ENCODE measurements around the gene ERBB3.
"Not testable (repeated sequence)": the region's sequence is repeated elsewhere in the genome, so short reads cannot be mapped to it uniquely, and the experiment has no call there.

The ERBB3 gene

DNA sequence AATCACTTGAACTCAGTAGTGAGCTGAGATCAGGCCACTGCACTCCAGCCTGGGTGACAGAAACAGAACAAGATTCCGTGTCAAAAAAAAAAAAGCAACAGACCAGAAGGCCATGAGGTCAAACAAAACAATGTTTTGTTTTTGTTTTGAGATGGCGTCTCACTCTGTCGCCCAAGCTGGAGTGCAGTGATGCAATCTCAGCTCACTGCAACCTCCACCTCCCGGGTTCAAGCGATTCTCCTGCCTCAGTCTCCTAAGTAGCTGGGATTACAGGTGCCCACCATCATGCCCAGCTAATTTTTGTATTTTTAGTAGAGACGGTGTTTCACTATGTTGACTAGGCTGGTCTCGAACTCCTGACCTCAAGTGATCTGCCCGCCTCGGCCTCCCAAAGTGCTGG lies 2.0 kb upstream of the ERBB3 start:
- intact Hi-C loops (cut with DNase I); DNase-seq: not testable (repeated sequence)

DNA sequence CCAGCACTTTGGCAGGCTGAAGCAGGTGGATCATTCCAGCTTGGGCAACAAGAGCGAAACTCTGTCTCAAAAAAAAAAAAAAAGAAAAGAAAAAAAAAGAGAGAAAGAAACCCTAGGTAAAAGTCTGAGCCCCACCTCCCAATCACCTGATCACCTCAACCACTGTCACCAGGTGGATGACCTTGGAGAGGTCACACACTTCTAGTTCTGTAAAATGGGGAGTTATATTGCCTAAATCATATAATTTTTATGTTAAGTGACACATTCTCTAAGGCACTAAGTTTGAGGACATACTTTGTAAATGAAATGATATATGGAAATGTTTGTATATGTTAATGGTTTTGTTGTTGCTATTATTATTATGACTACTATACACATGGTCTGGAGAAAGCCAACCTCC lies 1.5 kb upstream of the ERBB3 start:
- DNase-seq: no peak

DNA sequence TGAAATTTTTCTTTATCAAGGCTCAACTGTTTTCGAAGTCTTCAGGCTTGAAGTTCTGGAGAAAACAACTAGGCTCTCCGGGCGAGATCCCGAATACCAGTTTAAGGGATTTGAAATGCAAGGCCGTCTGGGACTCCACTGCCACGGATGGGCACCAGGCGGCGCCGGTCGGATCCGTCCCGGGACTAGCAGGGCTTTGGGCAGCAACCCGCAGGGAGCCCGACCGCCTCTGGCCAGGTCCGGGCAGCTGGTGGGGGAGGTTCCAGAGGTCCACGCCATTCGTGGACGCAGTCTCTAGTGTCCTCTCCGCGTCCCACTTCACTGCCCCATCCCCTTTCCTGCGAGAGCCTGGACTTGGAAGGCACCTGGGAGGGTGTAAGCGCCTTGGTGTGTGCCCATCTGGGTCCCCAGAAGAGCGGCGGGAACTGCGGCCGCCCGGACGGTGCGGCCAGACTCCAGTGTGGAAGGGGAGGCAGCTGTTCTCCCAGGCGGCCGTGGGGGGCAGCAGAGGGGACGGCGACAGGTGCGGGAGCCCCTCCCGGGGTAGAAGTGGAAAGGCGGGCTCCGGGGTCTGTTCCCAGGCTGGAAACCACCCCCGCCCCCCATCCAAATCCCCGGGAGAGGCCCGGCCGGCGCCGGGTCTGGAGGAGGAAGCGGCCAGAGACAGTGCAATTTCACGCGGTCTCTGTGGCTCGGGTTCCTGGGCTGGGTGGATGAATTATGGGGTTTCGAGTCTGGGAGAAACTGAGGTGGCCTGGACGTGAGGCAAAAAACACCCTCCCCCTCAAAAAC lies 838 bp upstream of the ERBB3 start:
- intact Hi-C loops (cut with DNase I): no loop called here
- peak; percentile 71 to 97 (median 90) for DNase-seq

More for the DNA sequence above, 1.5 kb upstream of the ERBB3 start:
- intact Hi-C loops (cut with DNase I): no loop called here

DNA sequence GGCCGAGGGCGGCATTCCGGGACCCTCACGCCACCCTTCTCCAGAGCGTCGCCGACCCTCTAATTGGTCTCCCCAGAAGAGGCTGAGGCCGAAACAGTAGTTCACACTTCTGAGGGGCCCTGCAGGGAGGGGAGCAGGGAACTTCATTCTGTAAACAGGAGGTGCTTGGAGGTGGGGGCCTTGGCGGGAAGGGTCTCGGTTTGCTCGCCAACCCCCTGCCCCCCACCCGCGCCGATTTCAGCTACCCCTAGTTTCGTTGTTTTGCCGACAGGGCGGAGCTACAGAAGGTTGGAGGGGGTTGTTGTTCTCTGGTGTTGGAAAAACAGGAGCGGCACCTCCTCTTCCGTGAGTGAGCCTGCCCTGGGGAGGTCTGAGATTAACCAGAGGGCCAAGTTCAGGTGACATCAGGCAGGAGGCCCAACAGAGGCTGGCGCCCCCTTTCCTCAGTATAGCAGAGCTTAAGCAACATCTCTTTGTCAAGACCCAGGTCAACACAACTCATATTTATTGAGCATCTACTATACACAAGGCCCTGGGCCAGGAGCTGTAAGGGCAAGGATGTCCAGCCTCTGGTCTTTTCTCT lies 682 bp downstream of the ERBB3 start:
- DNase-seq: peak in 8 of 42 donors; percentile 5 to 45 (median 11)
- intact Hi-C loops (cut with DNase I): no loop called here

DNA sequence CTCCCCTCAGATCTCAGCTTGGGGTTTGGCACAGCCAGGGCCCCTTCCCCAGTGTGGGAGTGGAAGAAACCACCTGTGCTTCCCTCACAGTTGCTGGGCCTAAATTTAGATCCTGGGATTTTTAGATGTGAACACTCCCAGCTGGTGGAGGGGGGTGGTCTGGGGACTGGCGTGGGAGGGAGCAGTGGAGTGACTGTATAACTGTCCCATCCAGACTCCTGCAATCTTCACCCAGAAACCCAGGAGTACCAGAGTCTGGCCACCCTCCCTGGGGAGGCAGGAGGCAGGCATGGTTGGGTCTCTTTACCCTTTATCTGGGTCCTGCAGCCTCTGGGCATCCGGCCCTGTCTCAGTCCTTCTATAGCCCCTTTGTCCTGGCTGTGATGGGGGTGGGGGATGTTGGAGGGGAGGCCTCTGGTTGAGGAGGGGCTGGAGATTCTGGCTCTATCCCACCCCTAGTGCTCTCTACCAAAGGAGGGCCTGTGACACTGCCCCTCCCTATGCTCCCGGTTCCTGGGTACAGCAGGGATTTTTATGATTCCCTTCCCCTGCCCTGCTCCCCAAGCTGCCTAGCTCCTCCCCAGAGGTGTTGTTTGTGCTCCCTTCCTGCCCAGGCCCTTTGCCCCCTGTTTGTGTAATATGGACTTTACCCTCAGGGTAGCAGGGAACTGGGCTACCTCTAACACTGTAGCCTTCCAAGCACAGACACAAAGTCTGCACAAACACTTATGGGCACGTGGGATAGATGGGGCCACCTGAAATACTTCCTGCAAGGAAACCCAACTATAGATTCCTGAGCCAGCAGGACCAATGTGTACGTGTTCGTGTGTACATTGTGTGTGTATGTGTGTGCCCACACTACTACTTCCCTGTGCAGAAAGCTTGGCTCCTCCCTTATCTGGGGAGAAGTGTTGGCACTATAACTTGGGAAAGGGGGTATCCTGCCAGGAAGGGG lies 1.7 kb downstream of the ERBB3 start:
- peak; percentile 51 to 93 (median 76) for DNase-seq
- intact Hi-C loops (cut with DNase I): no loop called here

DNA sequence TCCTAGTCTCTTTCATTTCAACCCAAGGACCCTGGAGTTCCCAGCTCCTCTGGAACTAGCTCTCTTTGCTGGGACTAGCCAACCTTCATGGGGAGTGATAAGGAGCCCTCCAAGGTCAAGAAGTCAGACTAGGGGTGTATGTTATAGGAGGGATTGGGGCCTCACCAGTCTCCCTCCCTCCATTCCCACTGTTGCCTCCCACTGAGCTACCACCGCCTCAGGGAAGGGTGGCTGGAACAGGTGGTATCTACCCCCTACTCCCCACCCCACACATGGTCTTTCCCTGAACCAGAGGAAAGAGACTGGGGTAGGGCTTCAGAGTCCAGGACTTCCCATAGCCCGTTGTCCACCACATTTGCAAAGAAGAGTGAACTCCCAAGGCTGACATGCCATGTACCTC lies 2.4 kb downstream of the ERBB3 start:
- DNase-seq: peak in 3 of 42 donors; percentile 2 to 27 (median 10)
- intact Hi-C loops (cut with DNase I): no loop called here

DNA sequence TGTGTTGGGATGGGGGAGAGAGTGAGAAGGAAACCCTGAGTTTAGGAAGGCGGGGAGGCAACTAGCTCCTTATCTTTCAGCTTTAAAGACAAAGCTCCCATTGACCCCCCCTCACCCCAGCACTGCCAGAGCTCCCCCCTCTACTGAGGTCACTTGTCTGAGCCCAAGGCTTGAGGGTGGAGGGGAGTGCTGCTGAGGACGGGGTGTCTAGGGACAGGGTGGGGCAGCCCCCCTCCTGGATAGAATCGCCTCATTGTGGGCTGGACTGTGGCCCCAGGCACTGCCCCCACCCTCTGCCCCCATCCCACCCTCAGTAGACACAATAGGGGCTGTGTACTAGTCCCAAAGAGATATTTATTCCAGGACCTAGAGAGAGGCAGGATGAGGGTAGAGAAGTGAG lies 3.0 kb downstream of the ERBB3 start:
- intact Hi-C loops (cut with DNase I): no loop called here
- DNase-seq: peak; percentile 75 to 98 (median 92)

DNA sequence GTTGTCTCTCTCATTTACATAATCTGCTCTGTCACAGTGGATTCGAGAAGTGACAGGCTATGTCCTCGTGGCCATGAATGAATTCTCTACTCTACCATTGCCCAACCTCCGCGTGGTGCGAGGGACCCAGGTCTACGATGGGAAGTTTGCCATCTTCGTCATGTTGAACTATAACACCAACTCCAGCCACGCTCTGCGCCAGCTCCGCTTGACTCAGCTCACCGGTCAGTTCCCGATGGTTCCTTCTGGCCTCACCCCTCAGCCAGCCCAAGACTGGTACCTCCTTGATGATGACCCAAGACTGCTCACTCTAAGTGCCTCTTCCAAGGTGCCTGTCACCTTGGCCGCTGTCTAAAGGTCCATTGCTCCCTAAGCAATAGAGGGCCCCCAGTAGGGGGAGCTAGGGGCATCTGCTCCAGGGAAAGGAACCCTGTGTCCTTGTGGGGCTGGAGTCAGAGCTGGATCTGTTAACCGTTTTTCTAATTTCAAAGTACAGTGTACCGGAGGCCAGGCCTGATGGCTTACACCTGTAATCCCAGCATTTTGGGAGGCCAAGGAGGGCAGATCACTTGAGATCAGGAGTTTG lies 5.1 kb downstream of the ERBB3 start:
- DNase-seq: peak in 14 of 42 donors; percentile 8 to 63 (median 26)
- intact Hi-C loops (cut with DNase I): no loop called here

DNA sequence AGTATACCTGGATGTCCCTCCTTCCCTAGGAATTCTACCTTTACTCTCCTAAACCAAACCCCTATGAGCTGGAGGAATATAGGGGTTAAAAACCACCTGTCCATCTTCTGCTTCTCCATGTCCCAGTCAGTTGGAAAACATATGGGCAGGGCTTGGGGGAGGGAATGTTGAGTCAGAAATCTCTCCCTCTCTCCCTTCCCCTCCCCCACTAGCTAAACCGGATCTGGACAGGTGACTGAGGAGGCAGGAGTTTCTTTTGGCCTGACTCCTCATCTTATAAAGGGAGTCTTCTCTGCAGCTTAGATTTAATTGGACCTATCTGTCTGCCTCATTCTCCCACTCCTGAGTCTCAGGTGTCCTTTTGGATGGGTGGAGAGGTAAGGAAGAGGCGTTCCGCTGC lies 6.1 kb downstream of the ERBB3 start:
- no peak for DNase-seq
- intact Hi-C loops (cut with DNase I): no loop called here

DNA sequence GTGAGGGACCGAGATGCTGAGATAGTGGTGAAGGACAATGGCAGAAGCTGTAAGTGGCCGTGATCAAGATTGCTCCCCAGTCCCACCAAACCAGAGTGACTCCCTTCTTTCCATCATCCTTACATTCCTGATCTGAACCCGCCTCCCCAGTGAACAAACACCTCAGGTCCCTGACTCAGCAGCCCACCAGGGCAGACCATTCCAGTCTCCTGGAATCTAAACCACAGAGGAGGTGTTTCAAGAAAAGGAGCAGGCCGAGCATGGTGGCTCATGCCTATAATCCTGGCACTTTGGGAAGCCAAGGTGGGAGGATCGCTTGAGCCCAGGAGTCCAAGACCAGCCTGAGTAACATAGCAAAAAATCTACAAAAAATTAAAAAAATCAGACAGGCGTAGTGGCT lies 6.6 kb downstream of the ERBB3 start:
- intact Hi-C loops (cut with DNase I): no loop called here

DNA sequence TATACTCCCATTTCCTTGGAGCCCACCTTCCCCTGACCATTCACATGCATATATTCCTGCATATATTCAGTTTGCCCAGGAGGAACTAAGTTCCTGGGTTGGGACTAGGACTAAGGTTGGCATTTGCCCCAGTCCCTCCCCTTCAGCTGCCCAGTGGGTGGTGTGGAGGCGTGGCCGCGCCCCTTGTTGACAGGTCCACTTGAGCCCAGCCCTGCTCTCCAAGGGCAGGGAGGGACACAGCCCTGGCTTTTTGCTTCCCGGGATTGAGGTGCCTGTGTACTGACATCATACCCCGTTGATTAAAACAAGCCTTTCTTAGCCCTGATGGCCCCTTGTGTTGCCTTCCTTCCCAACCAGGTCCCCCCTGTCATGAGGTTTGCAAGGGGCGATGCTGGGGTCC lies 7.3 kb downstream of the ERBB3 start:
- intact Hi-C loops (cut with DNase I): no loop called here
- peak in 23 of 42 donors; percentile 18 to 81 (median 45) for DNase-seq

More for the DNA sequence above, 6.6 kb downstream of the ERBB3 start:
- no peak for DNase-seq

DNA sequence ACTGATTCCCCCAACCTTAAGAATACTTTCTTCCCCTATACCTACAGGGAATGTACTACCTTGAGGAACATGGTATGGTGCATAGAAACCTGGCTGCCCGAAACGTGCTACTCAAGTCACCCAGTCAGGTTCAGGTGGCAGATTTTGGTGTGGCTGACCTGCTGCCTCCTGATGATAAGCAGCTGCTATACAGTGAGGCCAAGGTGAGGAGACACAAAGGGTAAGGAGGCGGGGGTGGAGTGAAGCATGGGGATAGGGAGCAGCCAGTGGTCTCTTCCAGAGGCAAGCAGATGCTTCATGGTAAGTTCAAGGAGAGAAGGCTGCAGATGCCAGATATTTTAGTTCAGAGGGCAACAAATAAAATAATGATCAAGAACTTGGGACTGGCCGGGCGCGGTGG lies 17.8 kb downstream of the ERBB3 start:
- no peak for DNase-seq
- intact Hi-C loops (cut with DNase I): no loop called here

DNA sequence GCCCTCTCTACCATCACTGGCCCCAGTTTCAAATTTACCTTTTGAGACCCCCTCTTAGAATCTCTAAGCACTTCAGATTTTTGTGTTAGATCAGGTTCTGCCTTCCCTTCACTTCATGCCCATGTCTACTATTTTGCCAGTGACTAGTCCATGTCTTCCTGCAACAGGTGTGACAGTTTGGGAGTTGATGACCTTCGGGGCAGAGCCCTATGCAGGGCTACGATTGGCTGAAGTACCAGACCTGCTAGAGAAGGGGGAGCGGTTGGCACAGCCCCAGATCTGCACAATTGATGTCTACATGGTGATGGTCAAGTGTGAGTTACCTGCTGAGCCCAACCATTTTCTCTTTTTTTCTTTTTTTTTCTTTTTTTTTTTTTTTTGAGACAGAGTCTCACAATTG lies 18.6 kb downstream of the ERBB3 start:
- DNase-seq: no peak
- intact Hi-C loops (cut with DNase I): no loop called here

DNA sequence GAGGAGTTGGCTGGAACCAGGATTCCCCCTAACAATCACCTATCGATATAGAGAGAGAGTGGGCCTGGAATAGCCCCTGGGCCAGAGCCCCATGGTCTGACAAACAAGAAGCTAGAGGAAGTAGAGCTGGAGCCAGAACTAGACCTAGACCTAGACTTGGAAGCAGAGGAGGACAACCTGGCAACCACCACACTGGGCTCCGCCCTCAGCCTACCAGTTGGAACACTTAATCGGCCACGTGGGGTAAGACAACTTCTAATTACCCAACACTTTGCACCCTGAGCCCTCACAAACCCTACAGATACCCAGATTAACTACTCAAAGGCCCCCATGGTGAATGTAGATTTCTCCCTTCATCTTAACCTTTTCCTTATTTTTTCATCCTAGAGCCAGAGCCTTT lies 19.8 kb downstream of the ERBB3 start:
- DNase-seq: no peak
- intact Hi-C loops (cut with DNase I): loop anchor here (10.0 kb wide), 2 partner anchors 55 to 105 kb away; partner anchors contain the start of genes RPS26 and SUOX

DNA sequence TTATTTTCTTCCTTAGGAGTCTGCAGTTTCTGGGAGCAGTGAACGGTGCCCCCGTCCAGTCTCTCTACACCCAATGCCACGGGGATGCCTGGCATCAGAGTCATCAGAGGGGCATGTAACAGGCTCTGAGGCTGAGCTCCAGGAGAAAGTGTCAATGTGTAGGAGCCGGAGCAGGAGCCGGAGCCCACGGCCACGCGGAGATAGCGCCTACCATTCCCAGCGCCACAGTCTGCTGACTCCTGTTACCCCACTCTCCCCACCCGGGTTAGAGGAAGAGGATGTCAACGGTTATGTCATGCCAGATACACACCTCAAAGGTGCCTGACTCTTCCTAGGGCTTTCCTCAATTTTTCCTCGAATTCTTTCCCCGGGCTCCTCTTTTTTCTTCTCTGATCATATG lies 21.1 kb downstream of the ERBB3 start:
- no peak for DNase-seq
- intact Hi-C loops (cut with DNase I): loop anchor here (10.0 kb wide), 2 partner anchors 56 to 106 kb away; partner anchors contain the start of genes RPS26 and SUOX

DNA sequence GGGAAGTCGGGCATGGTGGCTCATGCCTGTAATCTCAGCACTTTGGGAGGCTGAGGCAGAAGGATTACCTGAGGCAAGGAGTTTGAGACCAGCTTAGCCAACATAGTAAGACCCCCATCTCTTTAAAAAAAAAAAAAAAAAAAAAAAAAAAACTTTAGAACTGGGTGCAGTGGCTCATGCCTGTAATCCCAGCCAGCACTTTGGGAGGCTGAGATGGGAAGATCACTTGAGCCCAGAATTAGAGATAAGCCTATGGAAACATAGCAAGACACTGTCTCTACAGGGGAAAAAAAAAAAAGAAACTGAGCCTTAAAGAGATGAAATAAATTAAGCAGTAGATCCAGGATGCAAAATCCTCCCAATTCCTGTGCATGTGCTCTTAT lies 22.7 kb downstream of the ERBB3 start:
- intact Hi-C loops (cut with DNase I): loop anchor here (10.0 kb wide), 2 partner anchors 58 to 108 kb away; partner anchors contain the start of genes RPS26 and SUOX
- DNase-seq: no peak

DNA sequence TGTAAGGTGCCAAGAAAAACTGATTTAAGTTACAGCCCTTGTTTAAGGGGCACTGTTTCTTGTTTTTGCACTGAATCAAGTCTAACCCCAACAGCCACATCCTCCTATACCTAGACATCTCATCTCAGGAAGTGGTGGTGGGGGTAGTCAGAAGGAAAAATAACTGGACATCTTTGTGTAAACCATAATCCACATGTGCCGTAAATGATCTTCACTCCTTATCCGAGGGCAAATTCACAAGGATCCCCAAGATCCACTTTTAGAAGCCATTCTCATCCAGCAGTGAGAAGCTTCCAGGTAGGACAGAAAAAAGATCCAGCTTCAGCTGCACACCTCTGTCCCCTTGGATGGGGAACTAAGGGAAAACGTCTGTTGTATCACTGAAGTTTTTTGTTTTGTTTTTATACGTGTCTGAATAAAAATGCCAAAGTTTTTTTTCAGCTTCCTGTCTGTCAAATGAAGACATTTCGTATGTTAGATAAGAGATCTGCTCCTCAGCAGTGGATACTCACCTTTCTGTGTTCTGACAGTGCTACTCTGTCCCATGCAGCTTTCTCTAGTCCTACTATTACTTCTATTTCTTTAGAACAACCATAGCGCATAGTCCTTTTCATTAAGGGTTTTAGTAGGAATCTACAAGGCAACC lies 23.2 kb downstream of the ERBB3 start:
- DNase-seq: no peak
- intact Hi-C loops (cut with DNase I): loop anchor here (10.0 kb wide), 2 partner anchors 58 to 108 kb away; partner anchors contain the start of genes RPS26 and SUOX

DNA sequence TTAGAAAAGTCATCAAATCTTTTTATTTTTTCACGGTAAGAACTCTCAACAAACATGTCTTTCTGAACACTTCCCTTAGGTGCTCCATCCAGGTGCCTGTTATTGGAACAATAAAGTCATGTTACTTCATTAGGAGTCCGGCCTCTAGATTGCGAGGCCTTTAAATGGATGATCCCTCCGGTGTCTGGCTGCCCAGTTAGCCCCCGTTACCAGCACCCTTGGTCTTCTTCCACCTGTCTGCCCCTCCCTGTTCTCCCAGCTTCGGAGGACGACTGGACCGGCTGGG lies 23.8 kb downstream of the ERBB3 start:
- intact Hi-C loops (cut with DNase I): loop anchor here (1.0 to 10.0 kb wide), 3 partner anchors 13 to 109 kb away; partner anchors contain the start of genes RPL41, RPS26 and SUOX

More for the DNA sequence above, 23.8 kb downstream of the ERBB3 start:
- no peak for DNase-seq
